Right lobe of liver (tissue), 6 donors: Measurements from ENCODE around the gene RIGI. TPM values are rescaled to one million over a fixed set of nuclear protein-coding genes. Genes with fewer than 3 reads are reported as not detected.

Source experiments
- ATAC-seq, 4 donors: fragments of 200-7000 bp; cut with Tn5 transposase; one replicate each; pipeline ENCODE4 v1.9.1; 2020; ENCODE audit warnings: mild to moderate bottlenecking in 4 of 4, moderate library complexity in 4 of 4
- DNase-seq, 3 donors: peaks; one replicate each; pipeline ENCODE4 v3.0.0-alpha.2; 2020
- H3K27ac ChIP-seq, 3 donors: fragments of 200-600 bp; one replicate each; pipeline ENCODE4 v1.8.0; 2022
- H3K27me3 ChIP-seq, 2 donors: fragments of 200-600 bp; one replicate each; pipeline ENCODE4 v1.8.0; 2022
- H3K36me3 ChIP-seq, 4 donors: fragments of 200-600 bp; sonication (generic) in 1 of 4; one replicate each; pipeline versions ENCODE4 v1.5.1 to v1.8.0; 2017 to 2022; ENCODE audit warnings: control low read depth in 1 of 4
- H3K4me1 ChIP-seq, 4 donors: fragments of 200-600 bp; sonication (generic) in 1 of 4; one replicate each; pipeline versions ENCODE4 v1.5.1 to v1.8.0; 2017 to 2022; ENCODE audit warnings: control low read depth in 1 of 4
- H3K4me3 ChIP-seq, 3 donors: fragments of 200-600 bp; one replicate each; pipeline ENCODE4 v1.8.0; 2022
- H3K9me3 ChIP-seq, 4 donors: fragments of 200-600 bp; sonication (generic) in 1 of 4; one replicate each; pipeline versions ENCODE4 v1.5.1 to v1.8.0; 2017 to 2022; ENCODE audit warnings: control low read depth in 1 of 4
- CTCF ChIP-seq, 4 donors: fragments of 200-600 bp in 3 of 4; fragments of 450-650 bp in 1 of 4; IDR thresholded peaks; one replicate each; pipeline versions ENCODE4 v1.5.1 to v1.8.0; 2016 to 2022; ENCODE audit warnings: antibody characterized with exemption in 4 of 4, mild to moderate bottlenecking in 2 of 4
- POLR2A ChIP-seq: fragments of 450-650 bp; IDR thresholded peaks from one replicate; pipeline ENCODE4 v1.6.1; 2017; ENCODE audit warnings: antibody characterized with exemption, mild to moderate bottlenecking
- WGBS: methylation state at CpG from one replicate; pipeline ENCODE4 v1.1.6; 2018; ENCODE audit warnings: low coverage, low lambda C conversion rate; ENCODE audit not compliant: insufficient coverage; ENCODE audit errors: missing lambda C conversion rate; 5-methylcytosine and 5-hydroxymethylcytosine counted together
- intact Hi-C, 2 donors: fragments of 100-400 bp; cut with DNase I; formaldehyde crosslinking; loops; one replicate each; pipeline versions ENCODE4 v1.11.2 to v1.14.1; 2022
- total RNA-seq, 6 experiments: library from RNA; depleted of rRNA in 2 of 6; stranded (reverse); fragments of >200 nt in 2 of 6; fragmentation: NEBNext Ultra II Directional in 3 of 6; extraction: Animal tissue kit (Norgen Biotek cat#: 25700) in 3 of 6; gene quantifications; one replicate each; pipeline versions ENCODE4 v1.1.0 to v1.2.4, GENCODE V29; 2016 to 2023
- donor health status: DM: no; HTN: yes; CAD: no.
- donor health status: DM: no; HTN: no; CAD: no.
- donor health status: DM: no; HTN: no; CAD: no.
- donor health status: DM: no; HTN: yes; CAD: no.
- donor health status: DM: no; HTN: yes; CAD: no.

Gene RIGI
- total RNA-seq, 6 experiments from 2014 or later: 2.7 to 6.1 (median 4.8) TPM

- H3K4me1 ChIP-seq: peaks cover 0 to under 1% (median 0%) of the 10 kb centered on the region in 4 donors
- intact Hi-C loops: no loop called here
- no peak overlapping the region for H3K27ac ChIP-seq
- no peaks in the 10 kb centered on the region for H3K36me3 ChIP-seq
- TF ChIP-seq CTCF (IDR thresholded peaks at IDR 0.05): no peak
- TF ChIP-seq POLR2A: no peak
- H3K9me3 ChIP-seq: no peaks in the 10 kb centered on the region
- ATAC-seq: peak in 1 of 4 donors; percentile 15
- DNase-seq: no peak
- WGBS: 30% methylated on average over 3 of the region's 3 CpGs
- H3K4me3 ChIP-seq: no peak overlapping the region
- H3K27me3 ChIP-seq: no peaks in the 10 kb centered on the region
These were observed 32.5 kb upstream of the RIGI start for GRCh38 chr9:32558408-32558934.

GRCh38 chr9:32554591-32554990 lies 28.6 kb upstream of the RIGI start:
- intact Hi-C loops: no loop called here
- Histone ChIP-seq H3K27ac (no peak overlapping the region), H3K4me3 (no peak overlapping the region), H3K9me3 (no peaks in the 10 kb centered on the region), H3K4me1 (peaks cover 0 to 13% (median 5%) of the 10 kb centered on the region in 4 donors), H3K27me3 (no peaks in the 10 kb centered on the region), H3K36me3 (no peaks in the 10 kb centered on the region)
- DNase-seq (no peak), ATAC-seq (no peak)
- TF ChIP-seq POLR2A (no peak), CTCF (IDR thresholded peaks at IDR 0.05) (no peak)

GRCh38 chr9:32554107-32554506 lies 28.1 kb upstream of the RIGI start:
- TF ChIP-seq POLR2A (no peak), CTCF (IDR thresholded peaks at IDR 0.05) (no peak)
- WGBS: 70% methylated on average over 2 of the region's 2 CpGs
- ATAC-seq: no peak
- H3K36me3 ChIP-seq: no peaks in the 10 kb centered on the region
- no peaks in the 10 kb centered on the region for H3K9me3 ChIP-seq
- H3K4me3 ChIP-seq: no peak overlapping the region
- H3K4me1 ChIP-seq: peaks cover 0 to 13% (median 6%) of the 10 kb centered on the region in 4 donors
- no peaks in the 10 kb centered on the region for H3K27me3 ChIP-seq
- H3K27ac ChIP-seq: no peak overlapping the region
- DNase-seq: no peak
- intact Hi-C loops: no loop called here

- no peaks in the 10 kb centered on the region for H3K36me3 ChIP-seq
- H3K27ac ChIP-seq: peak within 1 kb of the TSS; percentile 96 to 99 (median 98)
- intact Hi-C loops: no loop called here
- DNase-seq (peak; percentile 92 to 94 (median 93)), ATAC-seq (peak; percentile 92 to 93 (median 92))
- H3K9me3 ChIP-seq: no peaks in the 10 kb centered on the region
- peaks cover 0 to 13% (median 6%) of the 10 kb centered on the region in 4 donors for H3K4me1 ChIP-seq
- WGBS: 0% methylated on average over 46 of the region's 46 CpGs
- peak within 1 kb of the TSS; percentile 81 to 89 (median 84) for H3K4me3 ChIP-seq
- no peaks in the 10 kb centered on the region for H3K27me3 ChIP-seq
- TF ChIP-seq POLR2A (peak; percentile 95), CTCF (IDR thresholded peaks at IDR 0.05) (no peak)
These were observed 26.3 kb upstream of the RIGI start, which contains the start of the genes SMIM27 and TOPORS for GRCh38 chr9:32552172-32552872. TSS of gene SMIM27 (plus strand) at chr9:32552327. CDS start at chr9:32552435, 108 bp downstream. TSS of gene TOPORS (minus strand) at chr9:32552586. CDS start at chr9:32552436, 150 bp downstream.
